Measurements from ENCODE around the gene CXCL5.

DNA sequence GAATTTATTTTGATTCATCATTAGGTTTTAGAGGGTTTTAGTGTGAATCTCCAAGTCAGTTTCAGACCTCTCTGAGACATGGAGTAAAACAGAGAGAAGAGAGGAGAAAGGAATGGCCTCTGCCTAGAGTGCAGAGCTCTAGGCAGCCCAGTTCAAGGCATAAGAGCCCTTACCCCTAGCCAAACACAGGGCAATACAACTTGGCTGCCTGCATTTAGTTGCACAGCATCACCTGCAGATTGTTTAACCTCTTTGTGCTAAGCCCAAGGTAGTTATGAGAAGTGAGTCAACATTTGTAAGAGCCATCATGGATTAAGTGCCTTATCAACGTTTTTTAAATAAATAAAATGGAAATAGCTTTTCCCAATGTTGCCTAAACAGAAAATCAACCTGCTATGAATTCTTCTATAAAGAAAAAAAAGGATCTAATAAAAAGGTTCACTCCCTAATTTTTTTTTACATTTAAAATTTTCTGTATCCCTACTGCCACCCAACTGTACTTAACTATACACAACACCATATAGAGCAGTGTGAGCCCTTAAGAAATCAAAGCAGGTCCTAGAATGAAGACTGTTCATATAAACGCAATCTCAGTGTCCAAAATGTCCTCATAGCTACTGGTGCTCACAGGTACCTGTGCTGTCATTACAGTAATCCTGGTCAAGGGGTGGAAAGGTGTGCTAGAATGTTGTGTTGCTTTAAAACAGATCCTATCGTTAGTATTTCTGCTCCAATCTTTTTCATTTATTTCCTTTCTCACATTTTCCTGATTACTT, 52.6 kb downstream of the CXCL5 start:
- TF ChIP-seq, protein P1, sequence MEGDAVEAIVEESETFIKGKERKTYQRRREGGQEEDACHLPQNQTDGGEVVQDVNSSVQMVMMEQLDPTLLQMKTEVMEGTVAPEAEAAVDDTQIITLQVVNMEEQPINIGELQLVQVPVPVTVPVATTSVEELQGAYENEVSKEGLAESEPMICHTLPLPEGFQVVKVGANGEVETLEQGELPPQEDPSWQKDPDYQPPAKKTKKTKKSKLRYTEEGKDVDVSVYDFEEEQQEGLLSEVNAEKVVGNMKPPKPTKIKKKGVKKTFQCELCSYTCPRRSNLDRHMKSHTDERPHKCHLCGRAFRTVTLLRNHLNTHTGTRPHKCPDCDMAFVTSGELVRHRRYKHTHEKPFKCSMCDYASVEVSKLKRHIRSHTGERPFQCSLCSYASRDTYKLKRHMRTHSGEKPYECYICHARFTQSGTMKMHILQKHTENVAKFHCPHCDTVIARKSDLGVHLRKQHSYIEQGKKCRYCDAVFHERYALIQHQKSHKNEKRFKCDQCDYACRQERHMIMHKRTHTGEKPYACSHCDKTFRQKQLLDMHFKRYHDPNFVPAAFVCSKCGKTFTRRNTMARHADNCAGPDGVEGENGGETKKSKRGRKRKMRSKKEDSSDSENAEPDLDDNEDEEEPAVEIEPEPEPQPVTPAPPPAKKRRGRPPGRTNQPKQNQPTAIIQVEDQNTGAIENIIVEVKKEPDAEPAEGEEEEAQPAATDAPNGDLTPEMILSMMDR (IDR thresholded peaks at IDR 0.05), result no peak
- no peak for TF ChIP-seq POLR2A (IDR thresholded peaks at IDR 0.05)
